ENCODE results near the gene VILL. TPM values are rescaled to one million over a fixed set of nuclear protein-coding genes. Genes with fewer than 3 reads are reported as not detected.
"Not testable (repeated sequence)": the region's sequence is repeated elsewhere in the genome, so short reads cannot be mapped to it uniquely, and the experiment has no call there.

VILL gene
- total RNA-seq, 1 experiment from 2014 or later, result 1.0 TPM

GRCh38 chr3:37963016-37963415, 27.6 kb upstream of the VILL start:
- DNase-seq (ENCODE audit: low read depth), result no peak

DNA sequence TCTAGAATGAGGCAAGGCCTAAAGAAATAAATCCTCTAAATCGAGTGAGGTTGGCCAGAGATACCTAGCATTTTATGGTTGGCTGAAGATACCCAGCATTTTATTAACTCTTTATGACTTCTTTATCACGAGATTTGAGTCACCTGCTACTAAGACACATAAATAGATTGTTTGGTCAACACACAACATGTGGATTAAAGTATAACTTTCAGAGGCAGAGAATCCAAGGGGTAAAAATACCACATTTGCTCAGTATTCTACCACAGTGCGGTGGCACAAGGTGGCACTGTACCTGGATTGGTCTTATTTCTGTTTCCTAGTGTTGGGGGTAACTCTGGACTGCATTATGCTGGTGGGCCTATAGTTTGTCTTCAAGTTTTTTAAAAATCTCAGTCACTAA, 27.0 kb upstream of the VILL start:
- no peak for DNase-seq (ENCODE audit: low read depth)

DNA sequence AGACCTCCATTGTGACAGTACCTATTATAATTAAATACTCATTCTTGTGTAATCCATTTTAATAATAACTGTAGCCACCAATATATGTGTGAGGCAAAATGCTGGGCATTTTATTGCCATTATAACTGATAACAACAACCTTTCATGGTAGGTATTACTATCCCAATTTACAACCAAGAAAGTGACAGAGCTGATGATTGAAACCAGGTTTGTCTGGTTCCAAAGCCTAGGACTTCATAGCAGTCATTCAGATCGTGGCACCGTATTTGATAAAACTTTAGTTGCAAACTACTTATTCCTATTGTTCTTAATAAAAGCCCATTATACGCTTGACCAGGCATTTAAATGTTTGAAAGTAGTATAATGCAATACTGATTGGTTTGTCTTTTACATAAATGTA, 26.4 kb upstream of the VILL start:
- no peak for DNase-seq (ENCODE audit: low read depth)

GRCh38 chr3:37964716-37965115, 25.9 kb upstream of the VILL start:
- no peak for DNase-seq (ENCODE audit: low read depth)

GRCh38 chr3:37967260-37967881, 23.2 kb upstream of the VILL start:
- DNase-seq (ENCODE audit: low read depth), result peak; percentile 66

DNA sequence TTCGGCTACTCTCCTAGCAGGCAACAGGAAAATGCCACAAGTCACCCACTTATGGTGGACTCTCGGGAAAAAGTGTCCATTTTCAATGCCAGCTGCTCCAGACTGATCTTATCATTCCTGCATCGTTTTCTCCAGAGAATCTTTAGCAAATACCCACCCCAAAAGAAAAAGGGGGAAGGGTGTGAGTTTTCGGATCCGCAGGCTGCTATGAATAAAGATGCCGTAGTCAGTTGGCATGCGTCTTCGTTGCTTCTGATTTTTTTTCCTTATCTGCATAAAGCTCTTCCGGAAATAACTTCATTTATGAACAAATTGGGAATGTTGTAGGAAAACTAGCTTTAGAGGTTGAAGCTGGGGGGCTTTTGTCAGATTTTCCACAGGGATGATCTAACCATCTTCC, 22.4 kb upstream of the VILL start:
- DNase-seq (ENCODE audit: low read depth), result no peak

GRCh38 chr3:37968813-37969595, 21.6 kb upstream of the VILL start:
- no peak for DNase-seq (ENCODE audit: low read depth)

- DNase-seq (ENCODE audit: low read depth), result no peak
Observed at GRCh38 chr3:37969596-37970100, 20.9 kb upstream of the VILL start.

GRCh38 chr3:37970802-37971201, 19.8 kb upstream of the VILL start:
- no peak for DNase-seq (ENCODE audit: low read depth)

GRCh38 chr3:37971467-37971866, 19.1 kb upstream of the VILL start:
- no peak for DNase-seq (ENCODE audit: low read depth)

DNA sequence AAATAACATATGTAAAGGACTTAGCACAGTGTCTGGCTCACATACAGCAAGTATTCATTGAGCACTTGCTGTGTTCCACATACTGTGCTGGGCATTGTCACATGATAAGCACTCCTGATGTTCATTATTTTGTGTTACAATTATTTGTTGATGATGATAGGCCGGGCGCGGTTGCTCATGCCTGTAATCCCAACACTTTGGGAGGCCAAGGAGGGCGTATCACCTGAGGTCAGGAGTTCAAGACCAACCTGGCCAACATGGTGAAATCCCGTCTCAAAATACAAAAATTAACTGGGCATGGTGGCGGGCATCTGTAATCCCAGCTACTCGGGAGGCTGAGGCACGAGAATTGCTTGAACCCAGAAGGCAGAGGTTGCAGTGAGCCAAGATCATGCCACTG, 18.5 kb upstream of the VILL start:
- not testable (repeated sequence) for DNase-seq (ENCODE audit: low read depth)

DNA sequence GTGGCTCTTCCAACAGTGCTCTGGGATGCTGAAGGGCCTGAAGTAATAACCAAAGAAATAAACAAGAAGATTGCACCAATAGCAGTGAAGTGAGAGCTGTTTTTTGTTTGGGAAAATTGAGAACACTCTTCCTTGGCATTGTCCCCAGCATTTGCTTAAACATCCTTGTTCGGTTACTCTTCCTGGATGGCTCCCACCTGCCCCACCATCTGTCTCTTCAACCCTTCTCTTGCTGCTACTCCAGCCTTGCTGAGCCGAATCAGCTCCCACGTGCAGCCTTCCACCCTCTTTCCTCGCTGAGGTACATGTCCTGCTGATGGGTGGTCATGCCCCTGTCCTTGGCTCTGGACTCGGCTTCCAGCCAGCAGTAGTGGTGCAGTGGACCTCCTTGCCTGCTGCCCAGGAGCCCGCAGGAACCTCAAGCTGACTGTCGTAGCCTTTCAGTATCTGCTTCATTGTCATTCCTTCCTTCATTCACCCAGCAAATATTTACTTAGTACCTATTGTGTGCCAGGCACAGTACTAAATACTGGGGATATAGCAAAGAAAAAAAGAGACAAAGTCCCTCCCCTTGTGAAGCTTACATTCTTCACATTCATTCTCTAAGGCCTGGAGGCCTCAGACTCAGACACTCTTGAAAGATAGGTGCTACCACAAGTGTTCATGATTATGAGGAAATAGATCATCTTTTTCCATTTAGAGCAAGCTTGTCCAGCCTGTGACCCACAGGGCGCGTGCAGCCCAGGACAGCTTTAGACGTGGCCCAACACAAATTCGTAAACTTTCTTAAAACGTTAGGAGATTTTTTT, 17.1 kb upstream of the VILL start:
- DNase-seq (ENCODE audit: low read depth), result no peak

GRCh38 chr3:37974121-37975083, 16.2 kb upstream of the VILL start:
- DNase-seq (ENCODE audit: low read depth), result peak; percentile 64

GRCh38 chr3:37979541-37980461, 10.8 kb upstream of the VILL start:
- no peak for DNase-seq (ENCODE audit: low read depth)

DNA sequence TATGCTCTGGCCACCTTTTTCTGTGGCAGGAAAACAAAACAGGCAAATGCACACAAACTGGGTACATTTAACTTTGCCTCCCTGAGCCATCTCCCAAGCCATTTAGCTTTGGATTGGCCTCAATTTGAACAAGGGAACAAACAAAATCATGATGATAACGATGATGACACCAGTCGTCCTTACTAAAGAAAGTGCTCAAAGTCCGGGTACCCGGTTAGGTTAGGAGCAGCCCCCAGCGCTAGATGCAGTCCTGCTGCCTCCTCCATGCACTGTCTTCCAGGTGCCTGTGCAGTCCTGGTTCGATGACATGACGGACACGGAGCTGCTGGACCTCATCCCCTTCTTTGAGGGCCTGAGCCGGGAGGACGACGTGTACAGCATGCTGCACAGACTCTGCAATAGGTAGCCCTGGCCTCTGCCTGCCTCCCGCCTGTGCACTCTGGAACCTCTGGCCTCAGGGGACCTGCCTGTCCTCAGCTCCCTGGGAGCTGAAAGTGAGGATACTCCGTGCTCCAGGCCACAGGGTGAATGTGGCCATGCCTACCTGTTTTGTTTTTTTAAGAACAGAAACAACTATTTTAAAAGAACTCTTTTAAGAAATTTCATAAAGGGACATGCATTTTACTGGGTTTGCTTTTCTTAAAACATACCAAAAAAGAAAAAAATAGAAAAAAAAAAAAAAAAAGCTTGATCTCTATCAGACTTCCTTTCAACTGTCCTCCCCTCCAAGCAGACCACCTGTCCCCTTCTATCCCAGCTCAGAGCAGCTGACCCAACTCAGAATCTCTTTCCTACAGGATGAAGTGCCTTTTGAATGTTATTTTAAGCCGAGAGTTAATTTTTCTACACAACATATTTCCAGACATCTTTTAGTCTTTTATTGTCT, 9.9 kb upstream of the VILL start:
- DNase-seq (ENCODE audit: low read depth), result no peak

- DNase-seq (ENCODE audit: low read depth), result no peak
Observed at GRCh38 chr3:37981348-37981664, 9.3 kb upstream of the VILL start.

DNA sequence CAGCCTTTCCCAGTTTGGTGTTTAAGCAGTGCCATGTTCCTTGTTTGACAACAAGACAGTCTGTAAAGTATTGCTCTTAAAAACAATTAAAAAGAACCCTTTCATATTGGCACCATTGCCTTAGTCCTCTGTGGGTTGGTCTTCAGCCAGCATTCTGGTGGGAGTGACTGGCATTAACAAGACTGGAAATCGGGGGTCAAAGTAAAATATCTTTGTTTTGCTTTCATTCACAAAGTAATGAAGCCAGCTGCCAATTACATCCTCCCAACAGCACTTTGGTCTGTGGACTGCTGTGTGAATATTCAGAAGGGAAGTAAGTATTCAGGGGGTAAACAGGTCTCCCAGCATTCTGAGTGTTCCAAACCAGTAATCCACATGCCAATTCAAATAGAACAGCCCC, 8.3 kb upstream of the VILL start:
- no peak for DNase-seq (ENCODE audit: low read depth)

DNA sequence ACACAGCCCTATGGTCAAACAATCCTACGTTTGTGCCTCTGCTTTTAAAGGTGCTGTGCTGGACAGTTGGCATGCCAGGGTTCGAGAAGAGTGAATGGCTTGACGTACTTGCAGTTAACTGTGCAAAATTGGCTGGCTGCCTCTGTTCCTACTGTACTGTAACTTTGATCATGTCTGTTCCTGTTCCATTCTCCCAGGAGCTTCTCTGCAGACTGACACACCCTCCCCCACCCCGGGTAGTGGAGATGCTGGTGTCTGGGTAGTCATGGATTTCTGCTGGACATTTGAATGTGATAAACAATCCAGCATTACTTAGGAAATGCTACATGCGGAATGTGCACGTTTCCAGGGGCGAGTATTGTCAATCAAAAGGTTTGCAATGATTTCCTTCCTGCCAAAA, 6.5 kb upstream of the VILL start:
- DNase-seq (ENCODE audit: low read depth), result no peak

- no peak for DNase-seq (ENCODE audit: low read depth)
Observed at GRCh38 chr3:37984596-37984995, 6.0 kb upstream of the VILL start.
